T-helper 17 cell (primary cell): ENCODE results near the gene ZNF699. TPM values are rescaled to one million over a fixed set of nuclear protein-coding genes. Genes with fewer than 3 reads are reported as not detected.

Experiments
- total RNA-seq, 4 donors: library from RNA in 2 of 4; stranded (reverse) in 2 of 4; gene quantifications; one replicate each; pipeline ENCODE4 v1.2.3 and lab custom pipeline; 2022 to 2026

ZNF699 gene
- total RNA-seq, 2 donors from 2014 or later, result 11.3 to 12.0 TPM

Other genes with a start within 250 kb of the ZNF699 start
- not detected for gene OR1M1, start 222.8 kb downstream of the ZNF699 start, total RNA-seq
- gene OR7G2, start 202.4 kb downstream of the ZNF699 start, total RNA-seq, result not detected
- not detected for gene OR7G1, start 194.1 kb downstream of the ZNF699 start, total RNA-seq
- not detected for gene OR7G3, start 182.9 kb downstream of the ZNF699 start, total RNA-seq
- gene ZNF317, start 169.4 kb downstream of the ZNF699 start, total RNA-seq, result 10 to 100 TPM; 66.2 to 77.4 TPM
- gene OR7D2, start 130.9 kb downstream of the ZNF699 start, total RNA-seq, result not detected
- not detected for gene OR7D4, start 90.2 kb downstream of the ZNF699 start, total RNA-seq
- not detected for gene OR7E24, start 58.9 kb downstream of the ZNF699 start, total RNA-seq
- gene ZNF559, start 14.3 kb upstream of the ZNF699 start, total RNA-seq, result 10 to 100 TPM in 1 of 2 donors, 1 to 10 TPM in 1; 5.3 to 16.6 TPM
- gene ZNF177, start 53.2 kb upstream of the ZNF699 start, total RNA-seq, result 1 to 10 TPM in 1 of 2 donors, under 1 TPM in 1; 0.31 to 1.1 TPM
- gene ZNF266, start 125.7 kb upstream of the ZNF699 start, total RNA-seq, result 10 to 100 TPM; 39.8 to 51.6 TPM
- not detected for gene ZNF560, start 188.8 kb upstream of the ZNF699 start, total RNA-seq
- 10 to 100 TPM in 1 of 2 donors, 1 to 10 TPM in 1; 9.6 to 10.2 TPM for gene ZNF426, start 228.8 kb upstream of the ZNF699 start, total RNA-seq